NCI-H526 treated with DMSO at 0.1 percent for 48 hours (cell line): ENCODE measurements around the gene CACNA2D1.
"Not testable (repeated sequence)": the region's sequence is repeated elsewhere in the genome, so short reads cannot be mapped to it uniquely, and the experiment has no call there.

Experiments used
- DNase-seq: peaks from one replicate; lab custom pipeline; 2025; lab: John Stamatoyannopoulos, UW

CACNA2D1 gene

DNA sequence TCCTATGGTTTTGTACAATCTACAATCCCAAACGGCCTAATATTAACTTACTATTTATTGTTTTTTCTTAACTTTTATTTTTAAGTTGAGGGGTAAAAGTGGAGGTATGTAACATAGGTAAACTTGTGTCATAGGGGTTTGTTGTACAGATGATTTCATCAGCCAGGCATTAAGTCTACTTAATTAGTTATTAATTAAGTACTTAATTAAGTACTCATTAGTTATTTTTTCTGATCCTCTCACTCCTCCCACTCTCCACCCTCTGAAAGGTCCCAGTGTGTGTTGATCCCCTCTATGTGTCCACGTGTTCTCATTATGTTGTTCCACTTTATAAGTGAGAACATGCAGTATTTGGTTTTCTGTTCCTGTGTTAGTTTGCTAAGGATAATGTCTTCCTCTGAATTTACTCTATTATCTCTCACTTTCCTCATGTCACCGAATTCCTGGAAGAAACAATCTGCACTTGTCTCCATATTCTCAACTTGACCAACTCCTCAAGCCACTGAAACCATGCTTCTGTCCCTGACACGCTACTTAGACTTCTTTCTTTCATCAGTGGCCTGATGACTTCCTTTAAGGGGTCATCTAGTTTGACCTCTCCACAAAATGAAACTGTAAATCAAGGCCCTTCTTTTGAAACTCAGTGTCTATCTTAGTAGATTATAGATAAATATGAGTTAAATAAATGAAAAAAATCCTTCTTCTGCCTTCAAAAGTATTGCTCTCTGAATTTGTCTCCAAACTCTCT is 9.1 kb downstream of the CACNA2D1 start:
- no peak for DNase-seq

GRCh38 chr7:82433507-82433906 is 10.1 kb downstream of the CACNA2D1 start:
- DNase-seq = no peak

GRCh38 chr7:82432743-82433142 is 10.8 kb downstream of the CACNA2D1 start:
- not testable (repeated sequence) for DNase-seq

DNA sequence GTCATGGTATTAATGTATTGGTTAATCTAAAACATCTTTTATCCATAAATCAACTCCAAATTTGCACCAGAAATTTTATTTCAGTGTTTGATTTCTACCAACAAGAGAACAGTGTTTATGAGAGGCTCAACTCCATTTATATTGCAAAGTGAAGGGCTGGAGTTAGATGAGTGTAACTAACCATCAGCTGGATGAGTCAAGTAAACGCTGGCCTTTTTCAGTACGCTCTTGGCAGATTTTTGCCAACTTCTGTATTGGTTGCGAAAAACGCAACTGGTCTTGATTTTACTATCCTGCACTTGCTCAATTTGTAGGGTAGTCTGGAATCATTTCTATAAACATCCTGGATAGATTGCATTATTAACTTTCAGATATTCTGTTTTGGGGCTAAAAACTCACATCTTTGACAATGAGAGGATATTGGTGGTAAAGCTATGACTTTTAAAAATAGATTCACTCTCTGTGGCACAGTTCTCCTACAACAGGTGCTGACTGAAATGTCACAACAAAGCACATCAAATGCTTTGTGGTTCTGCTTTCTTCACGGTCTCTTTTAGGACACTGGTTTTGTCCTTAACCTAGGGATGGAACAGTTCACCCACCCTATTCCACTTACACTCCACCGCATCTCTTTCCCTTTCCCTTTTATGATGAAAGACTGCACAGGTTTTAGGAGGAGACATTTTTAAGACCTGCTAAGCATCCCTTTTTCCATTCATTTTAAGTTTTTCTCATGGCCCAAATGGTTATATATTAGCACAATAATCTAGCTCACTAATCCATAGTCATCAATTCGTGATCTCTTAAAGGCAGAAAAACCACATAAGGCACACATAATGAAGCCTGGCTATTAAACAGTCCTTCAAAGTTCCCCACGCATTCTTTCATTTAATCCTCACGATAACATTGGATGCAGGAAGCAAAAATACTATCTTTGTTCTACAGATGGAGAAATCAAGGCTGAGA is 12.8 kb downstream of the CACNA2D1 start:
- DNase-seq = no peak

DNA sequence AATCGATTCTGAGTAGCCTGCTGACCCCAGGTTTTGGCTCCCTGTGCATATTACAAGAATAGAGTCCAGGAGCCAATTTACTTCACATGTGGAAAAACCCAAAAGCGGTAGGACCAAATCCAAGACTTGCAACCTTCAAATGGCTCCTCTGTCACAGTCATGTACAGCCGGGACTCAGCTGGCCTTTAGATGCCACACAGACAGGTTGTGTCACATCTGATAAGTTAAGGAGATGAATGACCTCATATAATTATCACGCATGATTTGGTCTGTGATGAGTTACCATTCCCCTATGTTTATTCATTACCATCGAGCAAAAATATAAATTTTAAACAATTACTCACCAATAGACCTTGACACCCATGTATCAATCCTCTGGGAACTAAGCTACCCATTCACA is 14.2 kb downstream of the CACNA2D1 start:
- DNase-seq = no peak

DNA sequence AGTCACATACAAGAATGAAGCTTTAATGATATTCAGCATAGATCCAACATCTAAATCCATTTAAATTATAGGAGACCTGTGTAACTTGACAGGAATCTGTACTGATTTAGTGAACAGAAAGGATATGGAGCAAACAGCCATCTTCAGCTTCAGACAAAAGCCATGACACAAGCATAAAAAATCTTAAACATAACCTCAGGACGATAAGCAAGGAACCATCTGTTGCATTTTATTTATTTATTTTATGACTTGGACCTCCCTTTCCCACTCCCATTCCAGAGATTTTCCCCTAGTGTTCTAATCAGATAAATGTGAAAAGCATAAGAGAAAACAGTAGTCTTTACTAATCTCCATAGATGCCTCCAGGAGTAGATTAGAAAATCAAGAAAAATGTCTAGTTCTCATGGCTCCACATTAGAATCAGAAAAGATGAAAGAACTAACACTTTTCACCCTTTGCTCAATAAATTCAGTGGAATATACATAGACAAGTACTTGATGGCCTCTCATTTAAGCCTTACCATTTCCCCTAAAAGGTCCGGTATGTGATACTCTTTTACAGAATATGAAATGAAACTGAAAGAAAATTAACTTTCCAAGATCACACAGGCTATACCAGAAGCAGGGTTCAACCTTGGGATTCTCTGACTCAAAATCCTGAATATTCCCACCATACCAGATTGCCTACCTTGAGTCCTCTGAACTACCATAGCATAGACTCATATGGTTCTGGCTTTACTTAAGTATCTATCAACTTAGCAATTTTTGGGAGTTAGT is 15.2 kb downstream of the CACNA2D1 start:
- no peak for DNase-seq

- no peak for DNase-seq
These were observed 20.1 kb downstream of the CACNA2D1 start for GRCh38 chr7:82423446-82423845.

- no peak for DNase-seq
These were observed 24.4 kb downstream of the CACNA2D1 start for GRCh38 chr7:82419200-82419599.

- DNase-seq = no peak
These were observed 25.7 kb downstream of the CACNA2D1 start for GRCh38 chr7:82417898-82418297.

GRCh38 chr7:82416402-82416801 is 27.2 kb downstream of the CACNA2D1 start:
- DNase-seq = no peak

DNA sequence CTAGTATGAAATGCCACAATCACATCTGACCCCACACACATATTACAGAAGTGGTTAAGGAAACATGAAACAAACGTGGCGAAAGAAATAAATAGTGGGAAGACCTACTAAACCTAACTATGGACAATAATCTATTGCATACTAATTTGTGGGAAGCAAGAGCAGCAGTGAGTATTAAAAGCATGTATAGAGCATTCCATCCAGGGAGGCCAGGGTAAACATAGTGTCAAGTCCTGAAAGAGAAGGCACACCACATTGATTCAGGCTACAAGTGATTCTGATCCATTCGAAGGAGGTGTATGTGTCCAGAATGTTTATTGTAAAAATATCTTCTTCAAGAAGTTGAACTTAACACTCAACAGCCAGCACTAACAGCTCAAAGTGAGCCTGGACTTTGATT is 29.2 kb downstream of the CACNA2D1 start:
- DNase-seq = no peak

GRCh38 chr7:82413237-82413636 is 30.3 kb downstream of the CACNA2D1 start:
- no peak for DNase-seq

DNA sequence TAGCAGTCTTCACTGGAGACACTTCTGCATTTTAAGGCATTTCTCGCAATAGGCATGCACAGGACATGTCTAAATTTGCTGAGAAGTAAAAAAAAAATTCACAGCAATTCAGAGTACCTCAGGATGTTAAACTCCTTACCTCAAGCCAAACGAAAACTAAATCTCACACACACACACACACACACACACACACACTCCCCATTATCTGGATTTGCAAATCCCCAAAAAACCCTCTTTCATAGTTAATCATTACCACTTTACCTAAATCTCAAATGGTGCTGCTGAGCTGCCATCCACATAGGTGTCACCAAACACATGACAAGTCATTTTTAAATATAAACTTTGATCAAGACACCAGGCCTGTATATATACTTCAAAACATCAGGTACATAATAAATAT is 31.8 kb downstream of the CACNA2D1 start:
- no peak for DNase-seq

DNA sequence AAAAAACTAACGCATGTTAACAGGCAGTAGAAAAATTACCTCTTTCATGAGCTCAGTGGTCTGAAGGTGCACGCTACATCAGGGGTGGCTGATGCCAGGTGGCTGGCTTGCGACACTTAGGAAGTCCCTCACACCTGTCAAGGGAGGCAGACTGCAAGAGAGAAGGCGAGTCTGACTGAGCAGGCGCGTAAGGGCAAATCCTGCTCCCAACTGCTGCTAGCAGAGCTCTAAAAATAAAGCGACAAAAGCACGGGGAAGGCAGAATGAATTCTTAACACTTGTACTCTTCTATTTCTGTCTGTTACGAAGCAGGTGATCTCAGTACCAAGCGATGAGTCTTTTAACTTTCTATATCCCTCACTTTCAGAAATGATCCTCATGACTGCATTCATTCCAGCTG is 33.1 kb downstream of the CACNA2D1 start:
- no peak for DNase-seq

GRCh38 chr7:82406937-82407336 is 36.6 kb downstream of the CACNA2D1 start:
- DNase-seq = peak; percentile 23

GRCh38 chr7:82405301-82405700 is 38.3 kb downstream of the CACNA2D1 start:
- no peak for DNase-seq

GRCh38 chr7:82404652-82405051 is 38.9 kb downstream of the CACNA2D1 start:
- no peak for DNase-seq

DNA sequence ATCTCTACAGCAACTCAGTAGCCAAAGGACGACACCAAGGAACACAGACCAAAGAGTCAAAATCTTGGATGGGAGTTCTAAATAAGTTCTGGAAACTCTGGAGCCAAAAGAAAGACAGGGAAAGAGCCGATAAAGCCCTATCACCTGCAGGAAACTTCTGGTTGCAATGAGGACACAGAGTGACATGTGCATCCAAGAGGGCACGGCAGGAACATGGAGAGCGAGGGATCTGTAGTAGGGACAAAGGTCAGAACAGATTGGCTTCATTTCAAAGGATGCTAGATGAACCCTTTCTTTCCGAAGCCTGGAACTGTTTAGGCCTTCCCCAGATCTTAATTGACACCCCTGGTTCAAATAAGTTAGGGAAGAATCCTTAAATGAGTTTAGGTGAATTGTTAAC is 39.5 kb downstream of the CACNA2D1 start:
- DNase-seq = no peak

- DNase-seq = no peak
These were observed 45.6 kb downstream of the CACNA2D1 start for GRCh38 chr7:82397879-82398524.

GRCh38 chr7:82396343-82396742 is 47.2 kb downstream of the CACNA2D1 start:
- no peak for DNase-seq

- DNase-seq = no peak
These were observed 48.4 kb downstream of the CACNA2D1 start for GRCh38 chr7:82395147-82395546.

- DNase-seq = no peak
These were observed 49.7 kb downstream of the CACNA2D1 start for GRCh38 chr7:82393840-82394220.
